Body of pancreas (tissue), 4 donors: ENCODE measurements around the gene COQ5. TPM values are rescaled to one million over a fixed set of nuclear protein-coding genes. Genes with fewer than 3 reads are reported as not detected.
"Not testable (repeated sequence)": the region's sequence is repeated elsewhere in the genome, so short reads cannot be mapped to it uniquely, and the experiment has no call there.

Experiments
- ATAC-seq: fragments of 150-250 bp; one replicate; pipeline ENCODE4 v1.9.1; 2016
- DNase-seq, 4 donors: peaks; one replicate each; pipeline ENCODE4 v3.0.0-alpha.2; 2019
- H3K27ac ChIP-seq, 4 donors: fragments of 200-600 bp; sonication (generic); 1 replicate in 3 of 4; 2 replicates in 1 of 4; pipeline versions ENCODE4 v1.5.1 to v1.6.1; 2016 to 2019; ENCODE audit warnings: mild to moderate bottlenecking in 1 of 4, mixed read lengths in 1 of 4, moderate library complexity in 1 of 4
- H3K27me3 ChIP-seq, 2 donors: fragments of 200-600 bp; sonication (generic); one replicate each; pipeline ENCODE4 v1.6.0; 2016; ENCODE audit warnings: mild to moderate bottlenecking in 1 of 2
- H3K36me3 ChIP-seq, 2 donors: fragments of 200-600 bp; sonication (generic); replicated peaks in 1 of 2; 2 replicates each; pipeline ENCODE4 v1.5.1; 2016; ENCODE audit warnings: low read depth in 2 of 2; ENCODE audit not compliant: insufficient read depth in 1 of 2
- H3K4me1 ChIP-seq: fragments of 200-600 bp; sonication (generic); one replicate; pipeline ENCODE4 v1.6.0; 2016
- H3K4me3 ChIP-seq, 2 donors: fragments of 200-600 bp; sonication (generic); 1 replicate in 1 of 2; 2 replicates in 1 of 2; pipeline ENCODE4 v1.5.1; 2016 to 2019
- H3K9me3 ChIP-seq, 3 donors: fragments of 200-600 bp; sonication (generic); 1 replicate in 2 of 3; 2 replicates in 1 of 3; pipeline ENCODE4 v1.5.1; 2016
- POLR2A ChIP-seq, 3 donors: fragments of 450-650 bp; IDR thresholded peaks; one replicate each; pipeline ENCODE4 v1.6.1; 2016; ENCODE audit warnings: antibody characterized with exemption in 3 of 3, mild to moderate bottlenecking in 2 of 3
- WGBS, 2 donors: methylation state at CpG; one replicate each; pipeline ENCODE4 v1.1.5; 2017; 5-methylcytosine and 5-hydroxymethylcytosine counted together
- intact Hi-C: fragments of 100-400 bp; cut with DNase I; formaldehyde crosslinking; loops from one replicate; pipeline ENCODE4 v1.15.1; 2023
- total RNA-seq, 2 donors: library from RNA; depleted of rRNA; stranded (reverse); fragments of >200 nt; gene quantifications; one replicate each; pipeline ENCODE4 v1.1.0, GENCODE V29; 2016
- TF ChIP-seq, protein P1 (sequence below), 7 experiments: fragments of 450-650 bp in 4 of 7; fragments of 200-600 bp in 3 of 7; sonication (generic) in 3 of 7; IDR thresholded peaks; one replicate each; pipeline ENCODE4 v1.5.1; 2016 to 2019; ENCODE audit warnings: antibody characterized with exemption in 7 of 7

Gene COQ5
- total RNA-seq, 2 donors from 2014 or later, result 9.6 to 24.1 TPM

DNA sequence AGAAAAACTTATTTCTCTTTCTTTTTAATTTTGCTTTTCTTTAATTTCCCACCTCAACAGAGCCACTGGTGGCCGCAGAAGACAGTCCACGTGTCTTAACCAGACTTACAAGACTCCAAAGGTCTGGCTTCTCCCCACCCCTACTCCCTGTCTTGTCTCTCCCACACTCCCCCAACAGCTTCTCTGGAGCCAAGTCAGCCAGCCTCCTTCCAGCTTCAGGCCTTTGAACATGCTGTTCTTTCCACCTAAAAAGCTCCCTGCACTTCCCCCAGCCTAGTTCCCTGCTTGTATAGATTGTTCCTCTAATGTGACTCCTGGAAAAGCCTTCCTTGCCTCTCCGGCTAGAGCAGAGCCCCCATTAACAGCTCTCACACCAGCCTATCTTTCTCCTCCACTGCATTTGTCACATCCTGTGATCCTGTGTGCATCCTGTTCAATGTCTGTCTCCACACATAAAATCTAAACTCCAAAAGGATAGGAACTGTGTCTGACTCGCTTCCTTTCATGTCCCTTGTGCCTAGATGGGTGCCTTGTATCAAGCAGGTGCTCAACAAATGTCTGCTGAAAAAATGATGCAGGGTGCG is 40.8 kb downstream of the COQ5 start:
- WGBS, 2 donors, result 59 to 62% methylated on average over 4 to 5 of the region's 5 CpGs
- DNase-seq (no peak), ATAC-seq (peak; percentile 13)
- Histone ChIP-seq H3K27me3 (no peaks in the 10 kb centered on the region), H3K4me1 (peaks cover 22% of the 10 kb centered on the region), H3K27ac (peak overlapping the region in 2 of 4 donors; percentile 42 to 67), H3K4me3 (no peak overlapping the region), H3K9me3 (no peaks in the 10 kb centered on the region), H3K36me3 (no peaks in the 10 kb centered on the region)
- no peak for TF ChIP-seq POLR2A (IDR thresholded peaks at IDR 0.05)
- TF ChIP-seq, protein P1, sequence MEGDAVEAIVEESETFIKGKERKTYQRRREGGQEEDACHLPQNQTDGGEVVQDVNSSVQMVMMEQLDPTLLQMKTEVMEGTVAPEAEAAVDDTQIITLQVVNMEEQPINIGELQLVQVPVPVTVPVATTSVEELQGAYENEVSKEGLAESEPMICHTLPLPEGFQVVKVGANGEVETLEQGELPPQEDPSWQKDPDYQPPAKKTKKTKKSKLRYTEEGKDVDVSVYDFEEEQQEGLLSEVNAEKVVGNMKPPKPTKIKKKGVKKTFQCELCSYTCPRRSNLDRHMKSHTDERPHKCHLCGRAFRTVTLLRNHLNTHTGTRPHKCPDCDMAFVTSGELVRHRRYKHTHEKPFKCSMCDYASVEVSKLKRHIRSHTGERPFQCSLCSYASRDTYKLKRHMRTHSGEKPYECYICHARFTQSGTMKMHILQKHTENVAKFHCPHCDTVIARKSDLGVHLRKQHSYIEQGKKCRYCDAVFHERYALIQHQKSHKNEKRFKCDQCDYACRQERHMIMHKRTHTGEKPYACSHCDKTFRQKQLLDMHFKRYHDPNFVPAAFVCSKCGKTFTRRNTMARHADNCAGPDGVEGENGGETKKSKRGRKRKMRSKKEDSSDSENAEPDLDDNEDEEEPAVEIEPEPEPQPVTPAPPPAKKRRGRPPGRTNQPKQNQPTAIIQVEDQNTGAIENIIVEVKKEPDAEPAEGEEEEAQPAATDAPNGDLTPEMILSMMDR (IDR thresholded peaks at IDR 0.05), result no peak
- intact Hi-C loops, result no loop called here

GRCh38 chr12:120487552-120487951 is 41.4 kb downstream of the COQ5 start:
- H3K27me3 ChIP-seq, H3K36me3 ChIP-seq, H3K9me3 ChIP-seq, H3K4me3 ChIP-seq, intact Hi-C loops: not testable (repeated sequence)
- Histone ChIP-seq H3K27ac (peak overlapping the region in 2 of 4 donors; percentile 42 to 67), H3K4me1 (peaks cover 22% of the 10 kb centered on the region)
- DNase-seq, result peak; percentile 56 to 75 (median 70)
- peak; percentile 81 for ATAC-seq
- WGBS, 2 donors, result 38 to 46% methylated on average over 5 to 7 of the region's 7 CpGs

DNA sequence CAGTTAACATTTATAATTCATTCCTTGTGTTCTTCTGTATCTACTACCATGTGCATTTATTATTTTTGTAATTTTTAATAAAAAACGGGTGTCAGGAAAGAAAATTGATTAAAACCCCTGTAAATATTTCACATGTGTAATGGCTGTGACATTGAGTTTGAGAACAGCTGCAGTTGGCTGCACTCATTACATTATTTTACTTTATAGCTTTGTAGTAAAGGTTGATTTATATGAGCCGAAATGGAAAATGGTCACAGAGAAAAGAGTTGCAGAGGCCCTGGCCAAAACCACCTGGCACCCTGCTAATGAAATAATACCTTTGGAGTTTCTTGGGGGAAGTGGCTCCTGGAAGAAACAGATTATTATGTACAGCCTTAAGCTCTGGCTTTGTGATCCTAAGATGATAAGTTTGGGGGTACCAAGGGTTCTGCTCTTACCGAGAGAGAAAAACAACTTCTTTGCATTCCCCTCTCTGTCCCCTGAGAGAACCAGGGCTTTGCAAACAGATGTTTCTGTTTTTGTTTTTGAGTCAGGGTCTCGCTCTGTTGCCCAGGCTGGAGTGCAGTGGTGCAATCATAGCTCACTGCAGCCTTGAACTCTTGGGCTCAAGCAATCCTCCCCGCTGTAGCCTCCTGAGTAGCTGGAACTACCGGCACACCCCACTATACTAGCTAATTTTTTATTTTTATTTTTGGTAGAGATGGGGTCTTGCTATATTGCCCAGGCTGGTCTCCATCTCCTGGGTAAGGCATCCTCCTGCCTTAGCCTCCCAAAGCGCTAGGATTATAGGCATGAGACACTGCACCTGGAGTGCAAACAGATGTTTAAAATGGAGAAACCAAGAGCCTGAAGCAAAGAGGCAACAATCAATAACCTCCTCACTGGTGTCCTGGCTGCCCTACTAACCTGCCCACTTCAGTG is 42.7 kb downstream of the COQ5 start:
- no peak for TF ChIP-seq POLR2A (IDR thresholded peaks at IDR 0.05)
- TF ChIP-seq, protein P1 (IDR thresholded peaks at IDR 0.05), result no peak
- 80 to 92% methylated on average over 7 of the region's 7 CpGs for WGBS, 2 donors

GRCh38 chr12:120483621-120484020 is 45.3 kb downstream of the COQ5 start:
- intact Hi-C loops, result no loop called here
- Histone ChIP-seq H3K27ac (no peak overlapping the region), H3K36me3 (no peaks in the 10 kb centered on the region), H3K27me3 (no peaks in the 10 kb centered on the region), H3K9me3 (no peaks in the 10 kb centered on the region), H3K4me3 (no peak overlapping the region), H3K4me1 (peaks cover 11% of the 10 kb centered on the region)
- 94 to 100% methylated on average over 1 of the region's 1 CpG for WGBS, 2 donors
- TF ChIP-seq, protein P1 (IDR thresholded peaks at IDR 0.05), result no peak
- DNase-seq (no peak), ATAC-seq (no peak)

More for the DNA sequence above, 42.7 kb downstream of the COQ5 start:
- intact Hi-C loops, result no loop called here
- no peak for ATAC-seq
- H3K27me3 ChIP-seq, result no peaks in the 10 kb centered on the region
- H3K27ac ChIP-seq, result no peak overlapping the region
- no peaks in the 10 kb centered on the region for H3K9me3 ChIP-seq
- no peak overlapping the region for H3K4me3 ChIP-seq
- DNase-seq, result no peak
- no peaks in the 10 kb centered on the region for H3K36me3 ChIP-seq
- H3K4me1 ChIP-seq, result peaks cover 20% of the 10 kb centered on the region

DNA sequence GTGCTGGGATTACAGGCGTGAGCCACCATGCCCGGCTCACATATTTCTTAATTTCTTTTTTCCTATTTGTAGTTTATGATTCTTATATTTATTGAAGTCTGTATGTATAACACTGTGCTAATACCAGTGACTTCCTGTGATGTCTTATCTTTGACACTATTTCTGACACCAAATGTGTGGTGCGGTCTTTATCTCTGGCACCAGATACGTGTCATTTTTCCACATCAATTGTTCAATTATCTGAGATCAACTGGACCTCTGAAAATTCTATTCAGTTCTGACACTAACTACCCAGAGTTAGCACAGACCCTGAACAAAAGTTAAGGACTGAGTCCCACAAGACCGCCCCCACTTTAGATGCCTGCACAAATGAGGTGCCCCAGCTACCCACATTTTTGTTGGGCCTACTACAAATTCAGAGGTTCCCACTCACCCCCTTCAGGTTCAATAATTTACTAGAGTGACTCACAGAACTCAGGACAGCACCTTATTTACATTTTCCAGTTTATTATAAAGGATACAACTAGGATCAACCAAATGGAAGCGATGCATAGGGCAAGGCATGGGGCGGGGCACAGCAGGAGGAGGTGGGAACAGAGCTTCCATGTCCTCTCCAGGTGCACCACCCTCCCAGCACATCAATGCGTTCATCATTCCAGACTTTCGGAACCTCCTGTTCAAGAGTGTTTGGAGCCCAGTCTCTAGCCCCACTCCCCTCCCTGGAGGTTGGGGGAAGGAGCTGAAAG is 47.8 kb downstream of the COQ5 start:
- ATAC-seq, result no peak
- H3K4me1 ChIP-seq, result no peaks in the 10 kb centered on the region
- no peak for DNase-seq
- H3K9me3 ChIP-seq, result no peaks in the 10 kb centered on the region
- 87 to 91% methylated on average over 9 of the region's 9 CpGs for WGBS, 2 donors
- no peaks in the 10 kb centered on the region for H3K27me3 ChIP-seq
- intact Hi-C loops, result no loop called here
- H3K36me3 ChIP-seq, result no peaks in the 10 kb centered on the region
- no peak overlapping the region for H3K4me3 ChIP-seq
- no peak overlapping the region for H3K27ac ChIP-seq
- no peak for TF ChIP-seq POLR2A (IDR thresholded peaks at IDR 0.05)
- TF ChIP-seq, protein P1 (IDR thresholded peaks at IDR 0.05), result no peak
